Brain microvascular endothelial cell (primary cell): Measurements from ENCODE around the gene CEP89.
"Not testable (repeated sequence)": the region's sequence is repeated elsewhere in the genome, so short reads cannot be mapped to it uniquely, and the experiment has no call there.

ENCODE experiments used
- DNase-seq: peaks from one replicate; pipeline ENCODE4 v3.0.0-alpha.2; 2020
- H3K27ac ChIP-seq: fragments of 250-450 bp; sonication (Bioruptor Pico); 2 replicates; pipeline ENCODE4 v1.5.1; 2020; ENCODE audit warnings: mild to moderate bottlenecking, moderate library complexity
- H3K27me3 ChIP-seq: fragments of 250-450 bp; sonication (Bioruptor Pico); replicated peaks from 2 replicates; pipeline ENCODE4 v1.5.1; 2020; ENCODE audit warnings: mild to moderate bottlenecking
- H3K36me3 ChIP-seq: fragments of 250-450 bp; sonication (Bioruptor Pico); replicated peaks from 2 replicates; pipeline ENCODE4 v1.5.1; 2020; ENCODE audit warnings: mild to moderate bottlenecking
- H3K4me3 ChIP-seq: 2 replicates; pipeline ENCODE4 v1.5.1; 2011; ENCODE audit warnings: low read depth, mild to moderate bottlenecking, control low read depth, low read length, moderate library complexity
- CTCF ChIP-seq: IDR thresholded peaks from 2 replicates; pipeline ENCODE4 v1.5.1; 2011; ENCODE audit warnings: low read depth, mild to moderate bottlenecking, moderate library complexity, low read length, control low read depth, inconsistent platforms; ENCODE audit errors: missing control alignments
- in situ Hi-C: cut with HindIII; loops from 2 replicates; pipeline ENCODE4 v1.10.0; 2017; ENCODE audit warnings: low sequenced_read_pairs, low pct_ligation_motif_present

CEP89 gene

DNA sequence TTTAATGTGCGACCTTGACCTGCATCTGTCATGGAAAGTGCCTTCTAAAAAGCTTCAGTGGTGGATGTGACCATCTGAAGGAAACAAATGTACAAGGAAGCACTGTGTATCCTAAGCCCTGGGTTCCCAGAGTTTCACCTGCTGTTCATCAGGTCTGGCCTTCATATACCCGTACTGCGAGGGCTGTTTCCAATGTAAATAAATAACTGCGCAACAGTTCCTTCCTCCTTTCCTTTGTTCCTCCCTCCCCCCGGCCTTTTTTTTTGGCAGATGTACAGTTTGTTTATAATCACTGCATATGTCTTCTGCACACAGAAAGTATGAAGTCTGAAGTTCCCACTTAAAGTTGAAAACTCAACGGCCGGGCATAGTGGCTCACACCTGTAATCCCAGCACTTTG lies 5.5 kb upstream of the CEP89 start:
- no peak for DNase-seq
- Histone ChIP-seq H3K27ac (no peak overlapping the region), H3K36me3 (no peaks in the 10 kb centered on the region), H3K4me3 (no peak overlapping the region), H3K27me3 (no peaks in the 10 kb centered on the region)
- TF ChIP-seq CTCF, result no peak
- in situ Hi-C loops, result no loop called here

GRCh38 chr19:32976223-32976805 lies 4.6 kb upstream of the CEP89 start:
- in situ Hi-C loops, result no loop called here
- peak; percentile 87 for TF ChIP-seq CTCF
- no peak overlapping the region for H3K4me3 ChIP-seq
- H3K27me3 ChIP-seq, result no peaks in the 10 kb centered on the region
- no peaks in the 10 kb centered on the region for H3K36me3 ChIP-seq
- no peak overlapping the region for H3K27ac ChIP-seq
- peak; percentile 73 for DNase-seq

DNA sequence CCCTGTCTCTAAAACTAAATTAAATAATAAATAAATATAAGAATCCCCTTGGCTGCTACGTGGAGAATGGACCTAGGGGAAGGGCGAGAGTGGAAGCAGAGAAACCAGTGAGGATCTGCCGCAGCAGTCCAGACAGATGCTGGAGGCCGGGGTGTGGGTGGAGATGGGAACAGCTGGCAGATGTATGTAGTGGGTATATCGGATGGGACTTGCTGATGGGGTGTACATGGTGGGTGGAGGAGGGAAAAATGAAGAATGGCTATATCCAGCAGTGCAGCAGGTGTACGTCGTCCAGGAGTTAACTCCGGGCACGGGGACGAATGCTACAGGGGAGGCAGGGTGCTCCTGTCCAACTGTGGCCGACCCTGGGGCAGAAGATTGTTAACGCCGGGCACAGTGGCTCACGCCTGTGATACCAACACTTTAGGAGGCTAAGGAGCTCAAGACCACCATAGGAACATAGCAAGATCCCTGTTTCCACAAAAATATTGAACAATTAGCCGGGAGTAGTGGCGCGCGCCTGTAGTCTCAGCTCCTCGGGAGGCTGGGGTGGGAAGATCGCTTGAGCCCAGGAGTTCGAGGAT lies 654 bp downstream of the CEP89 start:
- in situ Hi-C loops, result no loop called here
- TF ChIP-seq CTCF, result no peak
- DNase-seq, result no peak
- H3K27me3 ChIP-seq, result no peaks in the 10 kb centered on the region
- peak overlapping the region; percentile 89 for H3K4me3 ChIP-seq
- H3K36me3 ChIP-seq, result peaks cover 2% of the 10 kb centered on the region
- H3K27ac ChIP-seq, result no peak overlapping the region

- Histone ChIP-seq H3K36me3 (peaks cover 6% of the 10 kb centered on the region), H3K27ac (no peak overlapping the region), H3K4me3 (no peak overlapping the region), H3K27me3 (no peaks in the 10 kb centered on the region)
- no peak for DNase-seq
- no peak for TF ChIP-seq CTCF
- in situ Hi-C loops, result no loop called here
Measured at GRCh38 chr19:32969549-32969948, 2.2 kb downstream of the CEP89 start.

GRCh38 chr19:32966750-32967149 lies 5.0 kb downstream of the CEP89 start:
- no peak for DNase-seq
- in situ Hi-C loops, result no loop called here
- Histone ChIP-seq H3K4me3 (no peak overlapping the region), H3K36me3 (peaks cover 16% of the 10 kb centered on the region), H3K27ac (no peak overlapping the region), H3K27me3 (no peaks in the 10 kb centered on the region)
- no peak for TF ChIP-seq CTCF

DNA sequence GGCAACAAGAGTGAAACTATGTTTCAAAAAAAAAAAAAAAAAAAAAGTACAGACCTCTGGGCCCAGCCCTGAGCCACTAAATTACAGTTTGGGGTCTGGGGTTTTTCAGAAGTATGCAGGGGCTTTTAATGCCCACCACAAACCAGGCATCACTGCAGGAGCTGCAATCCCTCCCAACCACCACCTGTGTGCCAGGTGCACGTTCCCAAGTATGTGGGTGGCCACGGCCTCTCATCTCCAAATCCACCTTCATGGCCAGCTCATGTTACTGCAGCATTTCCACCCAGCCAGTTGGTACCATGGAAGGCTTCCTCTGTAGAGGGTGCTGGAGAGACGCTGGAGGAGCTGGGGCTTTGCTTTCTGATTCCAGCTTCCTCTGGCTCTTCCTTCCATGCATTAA lies 26.5 kb downstream of the CEP89 start:
- no peak for DNase-seq
- Histone ChIP-seq H3K27me3 (no peaks in the 10 kb centered on the region), H3K27ac (no peak overlapping the region), H3K36me3 (peaks cover 26% of the 10 kb centered on the region), H3K4me3 (no peak overlapping the region)
- in situ Hi-C loops, result no loop called here
- TF ChIP-seq CTCF, result no peak

DNA sequence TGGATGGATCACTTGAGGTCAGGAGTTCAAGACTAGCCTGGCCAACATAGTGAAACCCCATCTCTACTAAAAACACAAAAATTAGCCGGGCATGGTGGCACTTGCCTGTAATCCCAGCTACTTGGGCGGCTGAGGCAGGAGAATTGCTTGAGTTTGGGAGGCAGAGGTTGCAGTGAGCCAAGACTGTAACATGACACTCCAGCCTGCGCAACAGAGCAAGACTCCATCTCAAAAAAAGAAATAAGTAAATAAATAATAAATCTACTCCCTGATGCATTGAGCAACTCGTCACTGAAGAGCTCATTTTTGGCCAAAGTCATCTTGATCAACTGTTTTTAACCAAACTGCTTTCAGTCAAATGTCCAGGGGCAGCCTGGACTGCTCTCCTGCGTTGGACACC lies 30.5 kb downstream of the CEP89 start:
- in situ Hi-C loops, DNase-seq, H3K4me3 ChIP-seq, H3K27ac ChIP-seq, H3K27me3 ChIP-seq: not testable (repeated sequence)
- peaks cover 18% of the 10 kb centered on the region for H3K36me3 ChIP-seq
